ENCODE measurements around the gene ELP2. TPM values are rescaled to one million over a fixed set of nuclear protein-coding genes. Genes with fewer than 3 reads are reported as not detected.

The ELP2 gene
- total RNA-seq, 1 experiment from 2014 or later = 137 TPM

- Histone ChIP-seq H2BK12ac (ENCODE audit: insufficient read length, low read depth, low read length) (no peak overlapping the region), H2AK5ac (ENCODE audit: insufficient read length, low read length) (no peak overlapping the region), H3K9me3 (ENCODE audit: control insufficient read depth, low read depth, low read length) (no peaks in the 10 kb centered on the region), H2BK120ac (ENCODE audit: low read depth, low read length, poor library complexity, severe bottlenecking) (no peak overlapping the region), H3K14ac (ENCODE audit: insufficient read depth, low read length) (no peak overlapping the region), H4K91ac (ENCODE audit: insufficient read length, low read depth, low read length) (no peak overlapping the region), H2BK15ac (ENCODE audit: low read depth, low read length) (no peak overlapping the region), H3K79me1 (ENCODE audit: insufficient read depth, low read depth, low read length, poor library complexity, severe bottlenecking) (no peaks in the 10 kb centered on the region), H3K79me2 (ENCODE audit: insufficient read depth, low read length) (no peaks in the 10 kb centered on the region), H3K27me3 (ENCODE audit: insufficient read depth, low read length) (no peaks in the 10 kb centered on the region), H3K56ac (ENCODE audit: insufficient read length, low read depth, low read length) (no peak overlapping the region), H3K4me1 (ENCODE audit: insufficient read depth, low read length) (no peaks in the 10 kb centered on the region), H3K4me2 (ENCODE audit: insufficient read depth, insufficient read length, low read length) (no peak overlapping the region), H2BK20ac (ENCODE audit: low read depth, low read length, poor library complexity, severe bottlenecking) (no peak overlapping the region), H3K23me2 (ENCODE audit: insufficient read length, low read depth, low read length, poor library complexity, severe bottlenecking) (no peaks in the 10 kb centered on the region), H3K4ac (ENCODE audit: low read depth, low read length) (no peak overlapping the region), H3T11ph (ENCODE audit: low read length) (no peak overlapping the region), H3K23ac (ENCODE audit: insufficient read length, low read depth, low read length) (no peak overlapping the region), H4K8ac (replicated peaks; ENCODE audit: insufficient read length, low read depth, low read length) (no peak overlapping the region), H2BK5ac (ENCODE audit: insufficient read length, low read length) (no peak overlapping the region), H3K27ac (ENCODE audit: insufficient read length, low read depth, low read length) (no peak overlapping the region), H3K18ac (ENCODE audit: insufficient read length, low read depth, low read length) (no peak overlapping the region), H4K5ac (ENCODE audit: insufficient read length, low read depth, low read length) (no peak overlapping the region), H2AFZ (ENCODE audit: low read length) (no peak overlapping the region), H3K9ac (ENCODE audit: extremely low read depth, insufficient read length, low read length) (no peak overlapping the region), H4K20me1 (ENCODE audit: control insufficient read depth, insufficient read depth, insufficient read length) (no peaks in the 10 kb centered on the region)
- no CpG with 5 or more reads among the region's 4 CpGs for WGBS (ENCODE audit: extremely low coverage, insufficient read length, low lambda C conversion rate)
- Mint-ChIP-seq H3K27me3 (ENCODE audit: low read depth) (no peaks in the 10 kb centered on the region), H3K4me3 (no peak overlapping the region), H3K4me1 (no peaks in the 10 kb centered on the region), H3K27ac (peak overlapping the region in 2 of 3 experiments; percentile 49 to 58; a peak in 1 of 7 replicates), H3K36me3 (ENCODE audit: insufficient read depth in 1 of 3, low read depth in 3 of 3) (peaks cover 45 to 88% (median 87%) of the 10 kb centered on the region in 3 experiments; a peak in 6 of 7 replicates), H3K9me3 (no peaks in the 10 kb centered on the region)
- no peak for DNase-seq
- no peak for TF ChIP-seq CTCF (conservative IDR thresholded peaks at IDR 0.05)
Measured at GRCh38 chr18:36153203-36153602, 23.5 kb downstream of the ELP2 start.
